ENCODE results near the gene VASN.

Gene VASN

GRCh38 chr16:4409081-4409932, 37.7 kb downstream of the VASN start:
- Histone ChIP-seq H3K9me3 (replicated peaks; ENCODE audit: insufficient read depth, low read length) (no peaks in the 10 kb centered on the region), H3K4me2 (ENCODE audit: low read depth, low read length) (no peak overlapping the region), H3K9me2 (replicated peaks; ENCODE audit: insufficient read depth, low read length) (no peaks in the 10 kb centered on the region), H3K27ac (ENCODE audit: low read length) (no peak overlapping the region), H3K9ac (ENCODE audit: low read length) (no peak overlapping the region), H3K4me1 (ENCODE audit: low read length) (no peaks in the 10 kb centered on the region), H4K20me1 (ENCODE audit: insufficient read depth, low read length) (peaks cover 21% of the 10 kb centered on the region), H3K27me3 (replicated peaks; ENCODE audit: insufficient read depth, low read length) (no peaks in the 10 kb centered on the region), H3K4me3 (ENCODE audit: low read length) (no peak overlapping the region), H3K36me3 (replicated peaks; ENCODE audit: insufficient read depth, low read length) (peaks cover 14% of the 10 kb centered on the region), H2AFZ (ENCODE audit: low read length) (no peak overlapping the region), H3K79me2 (ENCODE audit: low read length) (peaks cover 79% of the 10 kb centered on the region), H3F3A (ENCODE audit: insufficient read depth, low read length) (peaks cover 3% of the 10 kb centered on the region)
- no peak for DNase-seq
- TF ChIP-seq EZH2phosphoT487 (IDR thresholded peaks at IDR 0.05; ENCODE audit: low read length) (no peak), EZH2 (optimal IDR thresholded peaks at IDR 0.05; ENCODE audit: low read depth, low read length) (no peak)
- TF ChIP-seq, protein P1, sequence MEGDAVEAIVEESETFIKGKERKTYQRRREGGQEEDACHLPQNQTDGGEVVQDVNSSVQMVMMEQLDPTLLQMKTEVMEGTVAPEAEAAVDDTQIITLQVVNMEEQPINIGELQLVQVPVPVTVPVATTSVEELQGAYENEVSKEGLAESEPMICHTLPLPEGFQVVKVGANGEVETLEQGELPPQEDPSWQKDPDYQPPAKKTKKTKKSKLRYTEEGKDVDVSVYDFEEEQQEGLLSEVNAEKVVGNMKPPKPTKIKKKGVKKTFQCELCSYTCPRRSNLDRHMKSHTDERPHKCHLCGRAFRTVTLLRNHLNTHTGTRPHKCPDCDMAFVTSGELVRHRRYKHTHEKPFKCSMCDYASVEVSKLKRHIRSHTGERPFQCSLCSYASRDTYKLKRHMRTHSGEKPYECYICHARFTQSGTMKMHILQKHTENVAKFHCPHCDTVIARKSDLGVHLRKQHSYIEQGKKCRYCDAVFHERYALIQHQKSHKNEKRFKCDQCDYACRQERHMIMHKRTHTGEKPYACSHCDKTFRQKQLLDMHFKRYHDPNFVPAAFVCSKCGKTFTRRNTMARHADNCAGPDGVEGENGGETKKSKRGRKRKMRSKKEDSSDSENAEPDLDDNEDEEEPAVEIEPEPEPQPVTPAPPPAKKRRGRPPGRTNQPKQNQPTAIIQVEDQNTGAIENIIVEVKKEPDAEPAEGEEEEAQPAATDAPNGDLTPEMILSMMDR (IDR thresholded peaks at IDR 0.05; ENCODE audit: low read length): no peak

- TF ChIP-seq EZH2 (optimal IDR thresholded peaks at IDR 0.05; ENCODE audit: low read depth, low read length): no peak
- TF ChIP-seq EZH2phosphoT487 (IDR thresholded peaks at IDR 0.05; ENCODE audit: low read length): no peak
- TF ChIP-seq, protein P1 (IDR thresholded peaks at IDR 0.05; ENCODE audit: low read length): no peak
- no peaks in the 10 kb centered on the region for H3K27me3 ChIP-seq (replicated peaks; ENCODE audit: insufficient read depth, low read length)
- no peaks in the 10 kb centered on the region for H3K9me3 ChIP-seq (replicated peaks; ENCODE audit: insufficient read depth, low read length)
- peaks cover 14% of the 10 kb centered on the region for H3K36me3 ChIP-seq (replicated peaks; ENCODE audit: insufficient read depth, low read length)
- no peak overlapping the region for H2AFZ ChIP-seq (ENCODE audit: low read length)
- no peak overlapping the region for H3K27ac ChIP-seq (ENCODE audit: low read length)
- H3K9ac ChIP-seq (ENCODE audit: low read length): no peak overlapping the region
- no peak for DNase-seq
- H3K4me1 ChIP-seq (ENCODE audit: low read length): no peaks in the 10 kb centered on the region
- peaks cover 15% of the 10 kb centered on the region for H3F3A ChIP-seq (ENCODE audit: insufficient read depth, low read length)
- no peaks in the 10 kb centered on the region for H3K9me2 ChIP-seq (replicated peaks; ENCODE audit: insufficient read depth, low read length)
- no peak overlapping the region for H3K4me3 ChIP-seq (ENCODE audit: low read length)
- peaks cover 21% of the 10 kb centered on the region for H4K20me1 ChIP-seq (ENCODE audit: insufficient read depth, low read length)
- H3K79me2 ChIP-seq (ENCODE audit: low read length): peaks cover 80% of the 10 kb centered on the region
- no peak overlapping the region for H3K4me2 ChIP-seq (ENCODE audit: low read depth, low read length)
These were observed 38.9 kb downstream of the VASN start for GRCh38 chr16:4410335-4411075.

GRCh38 chr16:4411684-4412083, 40.0 kb downstream of the VASN start:
- no peaks in the 10 kb centered on the region for H3K4me1 ChIP-seq (ENCODE audit: low read length)
- H3K4me2 ChIP-seq (ENCODE audit: low read depth, low read length): no peak overlapping the region
- H3K36me3 ChIP-seq (replicated peaks; ENCODE audit: insufficient read depth, low read length): peaks cover 14% of the 10 kb centered on the region
- no peak overlapping the region for H3K9ac ChIP-seq (ENCODE audit: low read length)
- no peak overlapping the region for H3K4me3 ChIP-seq (ENCODE audit: low read length)
- peaks cover 22% of the 10 kb centered on the region for H3F3A ChIP-seq (ENCODE audit: insufficient read depth, low read length)
- H3K9me2 ChIP-seq (replicated peaks; ENCODE audit: insufficient read depth, low read length): no peaks in the 10 kb centered on the region
- H3K27me3 ChIP-seq (replicated peaks; ENCODE audit: insufficient read depth, low read length): no peaks in the 10 kb centered on the region
- no peak overlapping the region for H3K27ac ChIP-seq (ENCODE audit: low read length)
- no peak for DNase-seq
- TF ChIP-seq EZH2 (optimal IDR thresholded peaks at IDR 0.05; ENCODE audit: low read depth, low read length): no peak
- no peak for TF ChIP-seq EZH2phosphoT487 (IDR thresholded peaks at IDR 0.05; ENCODE audit: low read length)
- TF ChIP-seq, protein P1 (IDR thresholded peaks at IDR 0.05; ENCODE audit: low read length): no peak
- no peaks in the 10 kb centered on the region for H3K9me3 ChIP-seq (replicated peaks; ENCODE audit: insufficient read depth, low read length)
- H2AFZ ChIP-seq (ENCODE audit: low read length): no peak overlapping the region
- peaks cover 88% of the 10 kb centered on the region for H3K79me2 ChIP-seq (ENCODE audit: low read length)
- peaks cover 21% of the 10 kb centered on the region for H4K20me1 ChIP-seq (ENCODE audit: insufficient read depth, low read length)
